GM12873 (cell line): ENCODE measurements around the gene ARHGAP26.

Experiments
- CTCF ChIP-seq: IDR thresholded peaks from 2 replicates; pipeline ENCODE4 v1.5.1; 2012; ENCODE audit warnings: low read depth, mild to moderate bottlenecking, moderate library complexity, low read length, control low read depth; ENCODE audit not compliant: insufficient read depth; ENCODE audit errors: missing control alignments

The ARHGAP26 gene

DNA sequence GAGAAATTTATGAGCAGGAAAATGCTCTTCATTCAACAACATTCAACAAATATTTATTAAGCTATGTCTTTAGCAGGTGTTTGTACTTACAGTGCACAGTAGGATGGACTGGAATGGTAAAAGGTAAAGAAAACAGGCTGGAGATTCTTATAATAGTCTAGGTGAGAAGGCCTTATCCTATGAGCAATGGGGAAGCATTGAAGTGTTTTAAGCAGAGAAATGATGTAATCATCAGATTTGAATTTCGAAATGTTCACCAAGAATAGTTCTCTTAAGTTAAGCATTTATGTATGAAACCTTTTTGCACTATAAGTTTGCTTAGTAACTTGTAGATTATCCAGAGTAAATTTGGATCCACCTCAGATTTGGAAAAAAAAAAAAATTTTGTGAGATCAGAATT, 424.0 kb downstream of the ARHGAP26 start:
- no peak for TF ChIP-seq CTCF

DNA sequence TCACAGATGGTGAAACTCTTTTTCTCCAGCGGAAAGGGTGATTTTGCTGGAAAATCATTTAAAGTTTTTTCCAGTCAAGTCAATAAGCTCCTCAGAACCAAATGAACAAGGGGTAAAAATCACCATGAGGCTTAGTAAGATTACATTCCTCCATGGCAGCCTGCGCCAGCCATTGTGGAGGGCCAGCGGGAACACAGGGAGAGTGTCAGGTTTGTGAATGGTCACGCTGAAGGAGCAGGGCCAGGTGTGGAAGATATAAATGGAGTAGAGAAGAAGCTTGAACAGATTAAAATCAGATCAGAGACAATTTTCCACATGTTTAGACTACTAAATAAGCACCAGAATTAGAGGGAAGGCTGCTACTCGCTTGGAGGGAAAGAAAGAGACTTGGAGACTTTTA, 424.5 kb downstream of the ARHGAP26 start:
- TF ChIP-seq CTCF, result no peak

GRCh38 chr5:143195491-143195890, 425.3 kb downstream of the ARHGAP26 start:
- no peak for TF ChIP-seq CTCF

- no peak for TF ChIP-seq CTCF
These were observed 426.6 kb downstream of the ARHGAP26 start for GRCh38 chr5:143196601-143197259.

GRCh38 chr5:143197260-143197656, 427.1 kb downstream of the ARHGAP26 start:
- no peak for TF ChIP-seq CTCF

DNA sequence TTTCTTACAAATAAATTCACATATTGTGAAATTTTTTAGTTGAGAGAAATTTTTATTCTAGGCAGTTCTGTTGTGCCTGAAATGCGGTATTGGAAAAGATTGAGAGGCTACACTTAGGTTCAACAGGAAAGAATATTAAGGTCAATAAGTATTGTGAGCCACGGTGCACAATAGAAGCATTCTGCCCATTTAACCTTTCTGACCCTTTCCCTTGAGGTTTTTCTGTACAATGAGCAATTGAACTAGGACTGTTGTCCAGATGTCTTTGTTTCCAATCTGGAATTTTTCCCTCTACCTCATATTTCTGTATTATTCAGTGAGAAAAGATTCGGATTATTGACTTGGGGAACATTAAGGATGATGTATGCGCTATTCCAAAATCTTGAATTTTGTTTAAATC, 428.2 kb downstream of the ARHGAP26 start:
- TF ChIP-seq CTCF, result no peak

GRCh38 chr5:143199161-143199560, 429.0 kb downstream of the ARHGAP26 start:
- TF ChIP-seq CTCF, result no peak
